Gastroesophageal sphincter (tissue), 4 donors: ENCODE data around the gene NRXN2. TPM values are rescaled to one million over a fixed set of nuclear protein-coding genes. Genes with fewer than 3 reads are reported as not detected.

ENCODE experiments used
- ATAC-seq: fragments of 150-250 bp; one replicate; pipeline ENCODE4 v1.9.1; 2016; ENCODE audit warnings: mild to moderate bottlenecking, moderate library complexity
- H3K27ac ChIP-seq, 4 donors: fragments of 200-600 bp; sonication (generic) in 3 of 4; 1 replicate in 3 of 4; 2 replicates in 1 of 4; pipeline ENCODE4 v1.5.1; 2016 to 2019
- H3K27me3 ChIP-seq: fragments of 200-600 bp; sonication (generic); one replicate; pipeline ENCODE4 v1.5.1; 2019
- H3K36me3 ChIP-seq, 2 donors: fragments of 200-600 bp; sonication (generic); one replicate each; pipeline ENCODE4 v1.5.1; 2019; ENCODE audit warnings: control low read depth in 1 of 2
- H3K4me1 ChIP-seq, 3 donors: fragments of 200-600 bp; sonication (generic); 1 replicate in 2 of 3; 2 replicates in 1 of 3; pipeline ENCODE4 v1.5.1; 2016 to 2019; ENCODE audit warnings: control low read depth in 2 of 3
- H3K4me3 ChIP-seq, 2 donors: fragments of 200-600 bp; sonication (generic); one replicate each; pipeline ENCODE4 v1.5.1; 2019; ENCODE audit warnings: mild to moderate bottlenecking in 1 of 2, moderate library complexity in 1 of 2
- H3K9me3 ChIP-seq, 3 donors: fragments of 200-600 bp; sonication (generic); one replicate each; pipeline ENCODE4 v1.5.1; 2017 to 2019; ENCODE audit warnings: control low read depth in 2 of 3
- CTCF ChIP-seq, 4 experiments: fragments of 200-600 bp in 2 of 4; fragments of 450-650 bp in 2 of 4; sonication (generic) in 1 of 4; IDR thresholded peaks; one replicate each; pipeline ENCODE4 v1.5.1; 2017 to 2019; ENCODE audit warnings: antibody characterized with exemption in 4 of 4, mild to moderate bottlenecking in 2 of 4, moderate library complexity in 2 of 4
- EP300 ChIP-seq: sonication (generic); formaldehyde crosslinking; IDR thresholded peaks from one replicate; pipeline ENCODE4 v1.6.1; 2017; ENCODE audit warnings: antibody characterized with exemption, mild to moderate bottlenecking
- POLR2A ChIP-seq, 2 donors: fragments of 450-650 bp; IDR thresholded peaks; one replicate each; pipeline ENCODE4 v1.6.1; 2017; ENCODE audit warnings: antibody characterized with exemption in 2 of 2, mild to moderate bottlenecking in 2 of 2, moderate library complexity in 1 of 2
- POLR2AphosphoS5 ChIP-seq: sonication (generic); formaldehyde crosslinking; IDR thresholded peaks from one replicate; pipeline ENCODE4 v1.6.1; 2017; ENCODE audit warnings: antibody characterized with exemption
- WGBS, 2 donors: methylation state at CpG; one replicate each; pipeline ENCODE4 v1.1.5; 2018; ENCODE audit warnings: low coverage in 1 of 2; 5-methylcytosine and 5-hydroxymethylcytosine counted together
- total RNA-seq, 4 donors: library from RNA; depleted of rRNA; stranded (reverse); fragments of >200 nt; gene quantifications; one replicate each; pipeline ENCODE4 v1.1.0, GENCODE V29; 2016

The NRXN2 gene
- total RNA-seq, 4 donors from 2014 or later = 3.4 to 25.4 (median 5.0) TPM

GRCh38 chr11:64611176-64611575 is 111.8 kb downstream of the NRXN2 start:
- Histone ChIP-seq H3K4me3 (no peak overlapping the region), H3K27ac (no peak overlapping the region), H3K4me1 (peaks cover 0 to 12% (median 4%) of the 10 kb centered on the region in 3 donors), H3K27me3 (peaks cover 12% of the 10 kb centered on the region), H3K9me3 (no peaks in the 10 kb centered on the region), H3K36me3 (no peaks in the 10 kb centered on the region)
- WGBS, 2 donors = 80% methylated on average over 1 of the region's 2 CpGs; no CpG with 5 or more reads in 1 of the 2 donors
- no peak for ATAC-seq
- TF ChIP-seq CTCF (IDR thresholded peaks at IDR 0.05) = no peak
- TF ChIP-seq POLR2A (IDR thresholded peaks at IDR 0.05) = no peak
- TF ChIP-seq POLR2AphosphoS5 = no peak
- TF ChIP-seq EP300 = no peak

- ATAC-seq = no peak
- WGBS, 2 donors = no CpG with 5 or more reads among the region's 3 CpGs
Observed at GRCh38 chr11:64610596-64610995, 112.4 kb downstream of the NRXN2 start.

GRCh38 chr11:64609436-64610047 is 113.5 kb downstream of the NRXN2 start:
- Histone ChIP-seq H3K27me3 (peaks cover 14% of the 10 kb centered on the region), H3K9me3 (no peaks in the 10 kb centered on the region), H3K36me3 (no peaks in the 10 kb centered on the region), H3K27ac (no peak overlapping the region), H3K4me3 (no peak overlapping the region), H3K4me1 (peaks cover 0 to 12% (median 4%) of the 10 kb centered on the region in 3 donors)
- 81% methylated on average over 4 of the region's 5 CpGs; no CpG with 5 or more reads in 1 of the 2 donors for WGBS, 2 donors
- TF ChIP-seq EP300 (no peak), POLR2A (IDR thresholded peaks at IDR 0.05) (no peak), POLR2AphosphoS5 (no peak), CTCF (IDR thresholded peaks at IDR 0.05) (no peak)
- no peak for ATAC-seq

More at GRCh38 chr11:64610596-64610995, 112.4 kb downstream of the NRXN2 start:
- peaks cover 0 to 12% (median 4%) of the 10 kb centered on the region in 3 donors for H3K4me1 ChIP-seq
- H3K27me3 ChIP-seq = peaks cover 14% of the 10 kb centered on the region
- H3K27ac ChIP-seq = no peak overlapping the region
- no peak overlapping the region for H3K4me3 ChIP-seq
- TF ChIP-seq POLR2A (IDR thresholded peaks at IDR 0.05) (no peak), POLR2AphosphoS5 (no peak), EP300 (no peak), CTCF (IDR thresholded peaks at IDR 0.05) (no peak)
- H3K36me3 ChIP-seq = no peaks in the 10 kb centered on the region
- H3K9me3 ChIP-seq = no peaks in the 10 kb centered on the region

GRCh38 chr11:64608636-64609035 is 114.4 kb downstream of the NRXN2 start:
- H3K27ac ChIP-seq = no peak overlapping the region
- no peaks in the 10 kb centered on the region for H3K9me3 ChIP-seq
- no peaks in the 10 kb centered on the region for H3K36me3 ChIP-seq
- peaks cover 0 to 12% (median 4%) of the 10 kb centered on the region in 3 donors for H3K4me1 ChIP-seq
- peaks cover 14% of the 10 kb centered on the region for H3K27me3 ChIP-seq
- TF ChIP-seq CTCF (IDR thresholded peaks at IDR 0.05) (no peak), POLR2A (IDR thresholded peaks at IDR 0.05) (no peak), POLR2AphosphoS5 (no peak), EP300 (no peak)
- no peak overlapping the region for H3K4me3 ChIP-seq
- ATAC-seq = no peak
- WGBS, 2 donors = 71 to 84% methylated on average over 5 to 11 of the region's 12 CpGs

GRCh38 chr11:64608046-64608445 is 115.0 kb downstream of the NRXN2 start:
- TF ChIP-seq POLR2A (IDR thresholded peaks at IDR 0.05) (no peak), EP300 (no peak), POLR2AphosphoS5 (no peak), CTCF (IDR thresholded peaks at IDR 0.05) (no peak)
- H3K27ac ChIP-seq = peak overlapping the region in 3 of 4 donors; percentile 16 to 57 (median 17)
- no peaks in the 10 kb centered on the region for H3K36me3 ChIP-seq
- WGBS, 2 donors = 7% methylated on average over 14 of the region's 18 CpGs; no CpG with 5 or more reads in 1 of the 2 donors
- peak; percentile 52 for ATAC-seq
- H3K27me3 ChIP-seq = peaks cover 17% of the 10 kb centered on the region
- H3K4me3 ChIP-seq = peak overlapping the region; percentile 28 to 40
- no peaks in the 10 kb centered on the region for H3K9me3 ChIP-seq
- H3K4me1 ChIP-seq = peaks cover 0 to 12% (median 4%) of the 10 kb centered on the region in 3 donors
